HTERT RPE-1 (cell line): Measurements from ENCODE around the gene ISLR.

Source experiments
- in situ Hi-C: fragments of 300-500 bp; cut with MboI; formaldehyde crosslinking; loops from 4 replicates; pipeline ENCODE4 v1.14.3; 2020; ENCODE audit warnings: low sequenced_read_pairs

Gene ISLR

DNA sequence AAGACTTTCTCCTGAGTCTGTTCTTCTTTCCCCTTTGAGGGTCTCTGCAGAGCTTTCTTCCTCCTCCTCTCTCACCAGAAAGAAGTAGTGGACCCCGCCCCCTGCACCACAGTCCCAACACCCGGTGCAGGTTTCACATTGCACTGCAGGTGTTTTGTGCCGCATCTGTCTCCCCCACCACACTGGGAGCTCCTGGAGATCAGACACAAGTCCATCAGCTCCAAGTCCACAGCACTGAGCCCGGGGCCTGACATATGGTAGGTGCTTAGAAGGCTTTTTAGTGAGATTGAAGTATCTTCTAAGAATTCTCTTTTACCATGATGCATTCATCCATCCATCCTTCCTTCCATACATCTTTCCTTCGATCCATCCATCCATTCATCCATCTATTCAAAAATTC, 19.2 kb downstream of the ISLR start:
- in situ Hi-C loops: no loop called here

DNA sequence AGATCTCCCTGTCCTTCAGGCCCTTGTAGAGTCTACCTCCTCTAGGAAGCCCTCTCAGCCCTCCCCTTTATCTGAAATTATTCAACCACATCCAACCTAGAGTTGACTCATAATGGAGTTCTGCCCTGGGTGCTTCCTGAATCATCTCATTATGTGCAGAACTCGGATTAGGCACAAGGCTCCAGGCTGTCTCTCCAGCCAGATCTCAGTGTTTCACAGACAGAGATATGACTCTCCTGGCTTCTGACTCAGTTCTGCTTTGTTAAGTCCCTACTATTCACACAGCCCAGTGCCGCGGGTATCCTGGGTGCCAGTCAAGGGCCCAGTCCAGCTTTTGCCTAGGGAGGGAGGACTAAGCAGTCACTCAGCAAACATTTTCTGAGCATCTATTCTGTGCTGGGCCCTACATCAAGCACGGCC, 19.8 kb downstream of the ISLR start:
- in situ Hi-C loops: no loop called here

DNA sequence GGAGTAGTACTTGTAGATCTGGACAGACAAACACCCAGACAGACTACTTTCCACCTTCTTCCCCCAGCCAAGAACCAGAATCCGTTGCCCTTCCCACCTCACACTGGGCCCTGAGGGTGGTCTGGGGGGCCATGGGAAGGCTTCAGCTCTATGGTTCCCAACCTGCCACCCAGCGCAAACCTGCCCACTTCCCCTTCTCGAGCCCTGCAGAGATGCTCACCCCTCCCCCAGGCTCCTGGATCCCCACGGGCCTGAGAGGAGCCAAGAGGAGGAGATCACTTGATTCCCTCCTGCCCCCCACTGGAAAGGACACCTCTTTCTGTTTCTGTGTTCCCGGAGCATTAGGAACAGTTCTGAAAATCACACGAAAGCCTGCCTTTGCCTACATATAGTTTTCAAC, 20.4 kb downstream of the ISLR start:
- in situ Hi-C loops: no loop called here

DNA sequence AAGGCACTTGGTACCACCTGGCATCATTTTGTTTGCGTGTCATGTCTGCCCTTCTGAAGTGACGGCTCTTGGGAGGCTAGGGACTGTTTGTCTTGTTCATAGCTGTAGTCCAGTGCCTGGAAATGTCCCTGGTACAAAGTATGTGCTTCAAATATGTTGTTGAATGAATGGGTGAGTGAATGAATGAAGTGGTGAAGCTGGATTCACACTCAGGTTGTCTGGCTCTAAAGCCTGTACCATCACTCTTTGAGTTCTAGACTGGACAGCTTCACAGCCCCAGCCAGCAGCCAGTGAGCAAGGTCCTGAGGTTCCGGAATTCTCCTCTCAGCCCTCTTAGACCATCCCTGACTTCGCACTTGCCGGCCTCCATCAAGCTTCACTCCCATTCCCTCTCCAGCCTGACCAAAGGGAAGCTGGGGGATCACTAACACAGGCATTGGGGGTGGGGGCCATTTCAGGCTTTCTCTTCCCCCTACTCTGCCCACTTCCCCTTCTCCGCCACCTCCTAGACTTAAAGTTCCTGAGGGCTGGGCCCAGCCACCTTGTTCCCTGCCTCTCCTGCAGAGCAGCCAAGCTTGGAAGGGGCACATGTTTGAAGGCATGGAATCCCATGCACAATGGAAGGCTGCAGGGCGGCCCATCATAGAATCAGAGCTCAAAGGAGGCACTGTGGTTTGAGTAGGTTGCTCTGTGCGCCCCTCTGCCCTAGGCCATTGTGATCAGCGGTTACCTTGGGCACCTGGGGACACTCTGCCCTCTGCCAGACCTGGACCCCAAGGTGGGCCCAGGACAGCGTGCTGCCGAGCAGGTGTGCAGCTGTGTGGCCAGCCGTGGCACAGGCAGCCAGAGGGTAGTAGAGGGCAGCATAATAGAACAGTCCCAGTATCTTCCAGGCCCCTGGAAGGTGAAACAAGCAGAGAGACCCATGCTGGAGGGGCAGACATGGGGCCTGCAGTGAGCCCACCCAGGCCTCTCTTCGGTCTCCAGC, 21.4 kb downstream of the ISLR start:
- in situ Hi-C loops: no loop called here

DNA sequence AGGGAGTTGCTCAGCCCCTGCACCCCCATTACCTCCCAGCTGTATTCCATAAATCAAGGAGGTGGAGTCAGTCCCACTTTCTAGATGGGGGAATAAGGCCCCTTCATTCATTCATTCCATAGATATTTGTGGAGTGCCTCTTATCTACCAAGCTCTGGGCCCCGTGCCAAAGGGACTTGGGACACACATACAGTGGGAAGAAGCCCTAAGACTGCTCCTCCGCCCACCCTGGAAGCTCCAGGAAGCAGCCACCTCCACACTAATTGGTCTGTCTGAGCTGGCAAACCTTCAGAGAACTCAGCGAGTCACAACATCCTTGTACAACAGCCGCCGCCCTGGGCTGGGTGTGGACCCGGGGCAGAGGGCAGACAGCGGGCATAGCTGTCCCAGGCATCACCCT, 22.7 kb downstream of the ISLR start:
- in situ Hi-C loops: no loop called here

DNA sequence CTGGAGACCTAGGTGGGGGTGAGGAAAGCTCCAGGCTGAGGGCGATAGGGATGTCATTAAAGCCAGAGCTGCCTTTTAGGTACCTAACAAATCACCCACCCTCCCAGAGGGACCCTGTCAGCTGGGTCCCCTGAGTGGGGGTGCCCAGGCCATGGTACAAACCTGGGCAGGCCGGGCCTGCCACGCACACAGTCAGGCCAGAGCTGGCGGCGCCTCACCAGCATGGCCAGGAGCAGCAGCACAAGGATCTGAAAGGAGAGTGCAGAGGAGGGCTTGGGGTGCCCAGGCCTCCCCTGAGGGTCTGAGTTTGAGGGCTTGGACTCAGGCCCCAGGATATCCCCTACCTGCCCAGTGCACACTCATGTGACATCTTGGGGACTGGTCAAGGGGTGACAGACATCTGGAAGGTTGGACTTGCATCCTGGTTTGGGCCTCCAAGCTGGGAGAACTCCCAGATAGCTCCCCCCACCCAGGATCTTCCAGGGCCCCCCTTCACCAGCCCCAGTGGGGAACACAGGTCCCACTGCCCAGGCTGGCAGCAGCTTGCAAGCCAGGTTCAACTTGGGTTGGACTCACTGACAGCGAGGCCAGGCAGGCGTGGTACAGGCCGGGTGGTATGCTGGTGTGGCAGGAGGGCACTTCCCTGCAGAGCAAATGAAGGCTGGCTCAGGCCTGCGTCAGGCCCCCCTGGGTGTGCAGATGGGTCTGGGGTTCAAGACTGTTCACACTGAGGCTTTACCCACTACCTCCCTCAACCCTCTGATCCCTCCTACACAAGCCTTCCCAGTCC, 23.9 kb downstream of the ISLR start:
- in situ Hi-C loops: no loop called here

DNA sequence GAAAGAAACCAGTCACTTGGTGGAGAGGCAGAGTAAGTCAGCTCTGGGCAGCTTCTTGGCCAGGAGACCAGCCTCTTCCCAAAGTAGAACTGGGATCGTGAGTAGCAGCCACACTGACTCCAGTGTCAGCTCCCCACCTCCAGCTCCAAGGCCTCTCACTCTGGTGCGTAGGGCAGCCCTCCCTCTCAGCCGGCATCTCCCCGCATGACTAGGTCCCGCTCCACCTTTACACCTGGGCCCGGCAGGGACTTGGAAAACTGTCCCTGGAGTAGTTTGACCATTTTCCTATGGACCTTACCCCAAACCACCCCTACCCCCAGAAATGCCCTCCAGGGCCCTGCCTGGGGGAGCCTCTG, 25.8 kb downstream of the ISLR start:
- in situ Hi-C loops: no loop called here

DNA sequence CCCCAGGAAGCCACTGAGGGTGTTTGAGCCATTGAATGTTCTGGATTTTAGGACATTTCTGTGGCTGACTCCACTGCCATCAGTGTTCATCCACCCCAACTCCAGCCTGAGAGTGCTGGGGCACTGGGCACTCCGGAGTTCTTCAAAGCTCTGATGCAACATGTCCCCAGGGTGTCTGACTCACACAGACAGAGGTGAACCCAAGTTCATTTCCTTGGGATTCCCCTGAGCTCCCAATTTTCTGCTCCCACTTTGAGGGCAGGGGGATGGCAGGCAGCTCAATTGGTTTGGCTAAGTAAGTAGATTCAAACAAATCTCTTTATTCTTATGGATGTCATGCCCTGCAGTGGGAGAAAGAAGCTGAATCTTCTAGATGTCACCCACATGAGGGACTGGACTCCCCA, 26.9 kb downstream of the ISLR start:
- in situ Hi-C loops: no loop called here

DNA sequence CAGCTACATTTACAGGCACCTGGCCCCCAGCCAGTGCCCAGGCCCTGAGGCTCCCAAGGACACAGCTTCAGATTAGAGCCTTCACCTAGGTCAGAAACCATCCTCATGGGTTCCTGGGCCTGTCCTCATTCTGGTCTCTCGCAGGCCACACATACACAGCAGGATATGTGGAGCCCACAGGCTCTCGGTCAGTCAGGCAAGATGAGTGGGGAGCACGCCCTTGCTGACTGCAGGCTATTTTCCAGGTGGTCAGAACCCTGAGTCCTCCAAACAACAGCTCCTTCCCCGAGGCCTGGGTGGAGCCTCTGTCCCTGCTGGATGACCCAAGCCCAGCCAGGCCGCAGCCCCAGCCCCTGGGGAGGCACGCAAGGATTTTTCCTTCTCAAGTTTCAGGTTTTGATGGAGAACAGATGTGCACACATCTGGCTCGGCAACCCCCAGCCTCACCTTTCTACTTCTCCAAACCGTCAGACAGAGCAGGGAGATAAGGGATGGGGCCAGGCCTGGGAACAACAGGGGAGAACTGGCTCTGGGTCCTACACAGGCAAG, 27.4 kb downstream of the ISLR start:
- in situ Hi-C loops: no loop called here

DNA sequence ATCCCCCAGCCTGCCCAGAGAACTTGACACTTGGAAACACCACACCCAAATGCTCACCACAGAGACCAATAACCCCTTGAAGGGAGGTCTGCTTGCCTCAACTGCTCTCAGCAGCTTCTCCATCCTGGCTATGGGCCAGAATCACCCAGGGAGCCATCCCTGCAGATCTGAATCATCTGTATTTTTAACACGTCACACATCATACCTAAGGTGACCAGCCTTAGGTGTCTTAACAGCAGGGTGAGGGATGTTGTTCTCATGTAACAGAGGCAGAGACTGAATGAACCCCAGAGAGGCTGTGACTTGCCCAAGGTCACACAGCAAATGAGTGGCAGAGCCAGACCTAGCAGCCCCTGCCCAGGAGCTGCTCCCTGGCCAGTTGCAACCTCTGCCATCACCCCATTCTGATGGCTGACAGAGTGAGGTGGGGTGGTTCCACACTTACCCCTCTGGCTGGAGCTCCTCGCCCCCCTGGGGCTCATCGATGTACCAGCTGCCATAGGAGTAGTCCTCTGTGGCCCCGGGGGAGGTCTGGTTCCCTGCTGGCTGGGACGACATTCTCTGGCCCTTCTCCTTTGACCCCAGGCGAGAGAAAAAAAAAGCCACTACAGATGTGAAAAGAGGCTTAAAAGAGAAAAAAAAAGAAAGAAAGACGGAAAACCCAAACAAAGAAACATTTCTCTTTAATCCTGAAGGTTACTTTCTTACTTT, 28.4 kb downstream of the ISLR start:
- in situ Hi-C loops: no loop called here

DNA sequence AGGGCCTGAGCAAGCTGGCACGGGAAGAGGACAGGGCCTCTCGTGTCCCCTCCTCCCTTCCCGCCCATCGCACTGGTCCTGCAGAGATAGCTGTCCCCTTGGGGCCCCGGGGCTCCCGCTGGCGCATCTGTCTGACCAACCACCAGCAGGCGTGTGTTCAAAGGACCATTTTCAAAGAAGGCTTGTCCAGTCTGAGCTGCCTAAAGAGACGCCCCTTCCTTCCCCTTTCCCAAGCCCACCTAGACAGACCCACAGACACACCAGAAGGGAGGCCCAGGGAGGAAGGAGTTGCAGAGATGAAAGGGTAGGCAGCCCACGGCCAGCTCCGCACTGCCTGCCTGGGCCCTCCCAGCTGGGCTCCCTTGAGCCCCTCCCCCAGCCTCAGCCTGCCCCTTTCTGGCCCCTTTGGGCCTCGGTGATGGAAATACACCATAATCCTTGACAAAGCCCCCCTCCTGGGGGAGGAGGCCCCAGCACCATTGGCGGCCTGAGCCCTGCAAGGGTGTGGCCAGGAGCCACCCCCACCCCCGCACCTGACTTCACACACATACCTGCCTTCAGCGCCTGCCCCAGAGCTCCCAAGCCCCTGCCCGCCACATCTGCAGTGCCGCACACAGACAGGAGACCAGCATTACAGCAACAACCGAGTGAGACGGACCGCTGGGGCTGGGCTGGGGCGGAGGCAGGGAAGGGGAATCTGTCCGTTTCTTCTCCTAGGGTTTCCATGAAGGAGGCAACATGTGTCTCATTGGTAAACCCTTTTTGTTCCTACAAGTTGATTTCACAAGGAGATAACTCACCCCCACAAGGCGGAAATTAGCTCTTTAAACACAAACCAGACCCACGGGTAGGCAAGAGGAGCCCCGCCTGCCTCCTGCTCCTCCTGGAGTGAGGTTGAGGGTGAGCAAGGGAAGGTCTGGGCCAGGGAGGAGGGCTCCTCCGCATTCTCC, 29.2 kb downstream of the ISLR start, which contains the start of gene STRA6:
Gene STRA6, minus strand, starts transcription at position 336 of the 950 bp plus-strand sequence. CDS start 520 bp downstream, outside the sequence.
- in situ Hi-C loops: no loop called here

DNA sequence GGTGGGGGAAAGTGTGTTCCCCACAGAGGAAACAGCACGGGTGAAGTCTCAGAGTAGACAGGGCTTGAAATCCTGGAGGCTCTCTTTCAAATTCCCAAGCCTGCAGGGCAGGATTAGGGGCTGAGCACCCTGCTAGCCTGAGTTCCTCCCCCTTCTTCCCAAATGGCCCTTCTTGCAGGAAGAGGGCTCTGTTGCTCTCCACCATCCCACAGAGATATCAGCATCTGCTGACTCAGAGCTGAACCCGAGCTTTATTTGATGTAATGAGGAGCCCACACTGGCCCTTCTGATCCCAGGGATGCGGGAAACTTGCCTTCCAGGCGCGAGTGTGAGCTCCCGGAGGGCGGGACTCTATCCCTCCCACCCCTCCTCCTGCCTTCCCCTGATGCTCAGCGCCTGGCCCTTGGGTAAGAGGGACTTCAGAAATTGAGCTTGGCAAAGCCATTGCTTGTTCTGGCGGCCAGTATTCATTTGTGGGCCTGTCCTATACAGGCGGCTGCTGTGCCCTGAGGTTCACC, 30.5 kb downstream of the ISLR start:
- in situ Hi-C loops: no loop called here

DNA sequence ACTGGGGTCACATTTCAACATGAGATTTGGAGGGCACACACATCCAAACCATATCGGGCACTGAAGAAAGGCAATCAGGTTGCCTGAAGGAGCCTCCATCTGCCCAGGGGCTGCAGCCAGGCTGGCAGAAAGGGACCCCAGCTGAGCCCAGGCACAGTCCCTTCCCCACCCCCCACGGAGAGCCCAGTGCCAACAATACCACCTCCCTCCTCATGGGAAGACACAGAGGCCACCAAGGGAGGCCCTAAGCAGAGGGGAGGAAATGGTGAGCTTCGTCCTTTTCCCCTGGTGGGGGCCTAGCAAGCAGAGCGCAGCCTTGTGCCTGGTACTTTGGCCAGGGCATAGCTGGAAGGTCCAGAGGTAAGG, 32.1 kb downstream of the ISLR start:
- in situ Hi-C loops: no loop called here

DNA sequence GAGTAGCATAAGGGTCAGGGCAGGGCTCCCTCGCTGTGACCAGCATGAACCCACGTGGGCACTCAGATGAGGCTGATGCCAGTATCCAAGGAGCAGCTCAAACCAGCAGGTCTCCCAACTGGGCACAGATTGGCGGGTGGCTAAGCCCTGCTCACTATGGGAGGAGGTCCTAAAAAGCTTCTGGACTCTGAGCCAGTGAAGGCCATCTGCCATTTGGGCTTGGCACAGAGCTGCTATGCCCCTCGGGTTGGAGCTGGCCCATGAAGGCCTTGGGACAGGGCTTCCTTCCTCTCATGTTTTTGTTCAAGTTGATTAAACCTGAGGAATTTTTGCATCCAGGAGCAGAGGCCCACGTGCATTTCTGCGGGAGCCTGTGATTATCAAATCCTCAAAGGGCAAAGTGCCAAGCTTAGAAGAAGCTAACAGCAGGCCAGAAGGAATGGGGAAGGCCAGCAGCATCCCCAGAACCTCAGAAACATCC, 33.3 kb downstream of the ISLR start:
- in situ Hi-C loops: no loop called here

DNA sequence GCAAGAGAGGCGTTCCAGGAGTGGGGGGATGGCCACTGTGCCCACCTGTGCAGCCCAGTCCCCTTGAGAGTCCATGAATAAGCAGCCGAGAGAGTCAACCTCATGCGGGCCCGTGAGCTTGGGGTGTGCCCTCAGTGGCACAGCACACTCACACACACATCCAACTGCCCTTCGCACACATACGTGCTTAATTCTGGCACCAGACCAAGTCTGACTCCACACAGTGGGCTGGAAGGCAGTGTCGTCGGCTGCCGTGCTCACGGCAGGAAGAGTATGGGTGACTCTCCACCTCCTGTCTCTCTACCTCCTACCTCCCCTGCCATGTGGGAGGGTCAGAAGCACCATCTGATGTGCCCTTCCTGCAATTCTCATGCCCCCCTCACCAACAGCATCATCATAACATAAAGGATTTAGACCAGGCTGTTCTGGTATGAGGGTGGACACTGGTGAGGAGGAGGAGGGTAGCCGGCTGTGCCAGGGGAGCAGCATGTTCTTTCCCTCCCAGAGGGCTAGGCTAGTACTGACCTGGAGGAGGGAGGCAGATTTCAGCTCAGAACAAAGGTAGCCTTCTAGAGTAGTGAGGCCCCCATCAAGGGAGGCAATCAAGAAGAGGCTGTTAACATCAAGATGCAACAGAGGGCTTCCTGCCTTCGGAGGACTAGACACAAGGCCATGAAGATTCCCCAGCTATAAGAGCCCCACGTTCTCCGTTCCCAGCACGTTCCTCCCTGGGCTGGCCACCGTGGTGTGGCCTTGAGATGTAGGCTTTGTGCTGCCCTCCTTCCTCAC, 34.3 kb downstream of the ISLR start:
- in situ Hi-C loops: no loop called here

DNA sequence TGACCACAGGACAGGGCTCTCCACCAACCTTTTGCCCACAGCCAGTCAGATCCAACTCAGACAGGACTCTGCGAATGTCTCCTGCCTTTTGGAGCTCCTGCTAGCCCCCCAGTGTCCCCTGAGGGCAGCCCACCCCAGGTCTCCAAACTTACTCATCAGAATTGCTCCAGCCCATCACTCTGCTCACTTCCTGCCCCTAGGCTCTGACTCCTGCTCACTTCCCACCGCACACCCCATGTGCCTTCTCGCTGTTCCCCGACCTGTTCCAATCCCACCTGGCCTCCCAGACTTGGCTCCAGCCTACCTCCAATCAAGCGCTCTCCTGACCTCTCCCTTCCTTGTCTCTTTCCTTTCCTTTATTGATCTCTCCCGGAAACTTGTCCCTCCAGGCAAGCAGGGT, 35.0 kb downstream of the ISLR start:
- in situ Hi-C loops: no loop called here

DNA sequence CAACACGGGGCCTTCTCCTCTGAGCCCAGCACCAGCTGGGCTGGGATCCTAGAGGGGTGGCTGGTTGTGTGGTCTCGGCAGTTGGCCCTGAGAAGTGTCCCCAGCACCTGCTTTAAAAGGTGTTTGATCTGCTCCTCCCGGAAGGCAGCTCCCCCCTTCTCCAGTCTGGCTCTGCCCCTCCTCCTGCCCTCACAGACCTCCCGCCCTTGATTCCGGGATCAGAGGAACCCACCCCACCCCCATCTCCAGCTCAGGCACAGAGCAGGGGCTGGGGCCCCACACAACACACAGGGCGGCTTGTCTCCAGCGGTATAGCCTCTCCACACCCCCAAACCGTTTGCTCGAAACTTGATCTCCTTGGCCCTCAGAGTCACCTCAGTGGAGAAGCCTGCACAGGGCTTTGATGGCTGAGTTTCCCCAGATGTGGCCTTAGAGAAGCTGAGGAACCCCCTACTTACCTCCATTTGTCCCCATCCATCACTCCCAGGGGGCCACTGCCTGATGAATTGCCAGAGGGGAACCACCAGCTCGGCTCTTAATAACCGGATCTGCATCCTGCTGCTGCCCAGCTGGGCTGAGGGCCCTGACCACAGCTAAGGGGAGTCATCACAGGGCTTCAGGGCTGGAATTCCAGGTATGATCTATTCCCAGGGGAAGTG, 35.5 kb downstream of the ISLR start:
- in situ Hi-C loops: no loop called here

DNA sequence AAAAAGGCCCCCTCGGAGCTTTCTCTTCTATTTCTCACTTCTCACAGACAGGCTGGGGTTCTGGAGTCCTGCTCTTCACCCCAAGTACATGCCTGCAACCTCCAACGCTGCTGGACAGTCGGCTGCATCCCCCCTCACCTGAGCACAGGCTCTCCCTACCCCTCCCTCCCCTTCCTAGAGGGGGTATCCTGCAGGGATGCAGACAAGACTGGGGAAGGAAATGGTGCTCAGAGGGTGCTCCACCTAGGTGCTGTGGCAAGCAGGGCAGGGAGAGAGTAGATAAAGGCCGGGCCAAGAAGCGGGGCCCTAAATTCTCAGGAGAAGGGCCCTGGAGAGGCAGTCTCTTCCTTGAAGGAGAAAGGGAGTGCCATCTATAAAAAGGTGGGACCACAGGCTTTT, 36.0 kb downstream of the ISLR start:
- in situ Hi-C loops: no loop called here
